Stimulated activated CD8-positive, alpha-beta memory T cell treated with anti-CD3 and anti-CD28 coated beads, Interleukin-4, amount 100 ng/mL, for 1 hour (primary cell): ENCODE results near the gene AMOTL1.

Experiments used
- DNase-seq, 2 donors: peaks; one replicate each; pipeline ENCODE4 v3.0.0-alpha.2; 2020; ENCODE audit warnings: low read depth in 2 of 2, low spot score in 1 of 2

AMOTL1 gene

GRCh38 chr11:94741022-94741679, 27.0 kb upstream of the AMOTL1 start:
- DNase-seq: no peak

- DNase-seq: no peak
Observed at GRCh38 chr11:94742665-94743064, 25.5 kb upstream of the AMOTL1 start.

GRCh38 chr11:94746721-94747120, 21.4 kb upstream of the AMOTL1 start:
- DNase-seq: no peak

- DNase-seq: no peak
Observed at GRCh38 chr11:94747146-94747545, 21.0 kb upstream of the AMOTL1 start.

GRCh38 chr11:94747601-94748041, 20.5 kb upstream of the AMOTL1 start:
- DNase-seq: no peak

- DNase-seq: no peak
Observed at GRCh38 chr11:94749369-94749768, 18.8 kb upstream of the AMOTL1 start.

- DNase-seq: no peak
Observed at GRCh38 chr11:94750319-94751217, 17.6 kb upstream of the AMOTL1 start.

- no peak for DNase-seq
Observed at GRCh38 chr11:94751218-94751609, 16.9 kb upstream of the AMOTL1 start.

- no peak for DNase-seq
Observed at GRCh38 chr11:94751786-94752185, 16.4 kb upstream of the AMOTL1 start.

- no peak for DNase-seq
Observed at GRCh38 chr11:94753630-94754029, 14.5 kb upstream of the AMOTL1 start.

GRCh38 chr11:94754335-94754734, 13.8 kb upstream of the AMOTL1 start:
- no peak for DNase-seq

- no peak for DNase-seq
Observed at GRCh38 chr11:94754819-94755218, 13.3 kb upstream of the AMOTL1 start.

- DNase-seq: no peak
Observed at GRCh38 chr11:94755494-94755893, 12.7 kb upstream of the AMOTL1 start.

GRCh38 chr11:94757037-94757735, 11.0 kb upstream of the AMOTL1 start:
- DNase-seq: no peak

- DNase-seq: no peak
Observed at GRCh38 chr11:94758666-94759065, 9.5 kb upstream of the AMOTL1 start.

GRCh38 chr11:94759522-94759921, 8.6 kb upstream of the AMOTL1 start:
- DNase-seq: no peak

- DNase-seq: no peak
Observed at GRCh38 chr11:94760296-94760695, 7.9 kb upstream of the AMOTL1 start.

- no peak for DNase-seq
Observed at GRCh38 chr11:94762208-94762607, 5.9 kb upstream of the AMOTL1 start.

- DNase-seq: no peak
Observed at GRCh38 chr11:94762995-94763394, 5.2 kb upstream of the AMOTL1 start.

- DNase-seq: no peak
Observed at GRCh38 chr11:94766713-94767206, 1.4 kb upstream of the AMOTL1 start.

- no peak for DNase-seq
Observed at GRCh38 chr11:94767291-94767690, 865 bp upstream of the AMOTL1 start.
